GM18505 (cell line): ENCODE measurements around the gene HOXA5.

Experiments
- ATAC-seq: cut with Tn5 transposase; IDR thresholded peaks from one replicate; pipeline ENCODE4 v1.9.1; 2021; ENCODE audit not compliant: unreplicated experiment
- POLR2A ChIP-seq: IDR thresholded peaks from 4 replicates; pipeline ENCODE4 v1.6.1; 2011; ENCODE audit warnings: borderline replicate concordance; ENCODE audit not compliant: insufficient read depth, insufficient read length; ENCODE audit errors: extremely low read depth

Gene HOXA5

GRCh38 chr7:27111751-27112277 lies 31.7 kb downstream of the HOXA5 start:
- no peak for ATAC-seq
- no peak for TF ChIP-seq POLR2A

GRCh38 chr7:27111042-27111750 lies 32.3 kb downstream of the HOXA5 start:
- ATAC-seq, result no peak
- no peak for TF ChIP-seq POLR2A

GRCh38 chr7:27110186-27111031 lies 33.1 kb downstream of the HOXA5 start:
- no peak for TF ChIP-seq POLR2A
- no peak for ATAC-seq

GRCh38 chr7:27109466-27110185 lies 33.9 kb downstream of the HOXA5 start:
- ATAC-seq, result no peak
- no peak for TF ChIP-seq POLR2A

DNA sequence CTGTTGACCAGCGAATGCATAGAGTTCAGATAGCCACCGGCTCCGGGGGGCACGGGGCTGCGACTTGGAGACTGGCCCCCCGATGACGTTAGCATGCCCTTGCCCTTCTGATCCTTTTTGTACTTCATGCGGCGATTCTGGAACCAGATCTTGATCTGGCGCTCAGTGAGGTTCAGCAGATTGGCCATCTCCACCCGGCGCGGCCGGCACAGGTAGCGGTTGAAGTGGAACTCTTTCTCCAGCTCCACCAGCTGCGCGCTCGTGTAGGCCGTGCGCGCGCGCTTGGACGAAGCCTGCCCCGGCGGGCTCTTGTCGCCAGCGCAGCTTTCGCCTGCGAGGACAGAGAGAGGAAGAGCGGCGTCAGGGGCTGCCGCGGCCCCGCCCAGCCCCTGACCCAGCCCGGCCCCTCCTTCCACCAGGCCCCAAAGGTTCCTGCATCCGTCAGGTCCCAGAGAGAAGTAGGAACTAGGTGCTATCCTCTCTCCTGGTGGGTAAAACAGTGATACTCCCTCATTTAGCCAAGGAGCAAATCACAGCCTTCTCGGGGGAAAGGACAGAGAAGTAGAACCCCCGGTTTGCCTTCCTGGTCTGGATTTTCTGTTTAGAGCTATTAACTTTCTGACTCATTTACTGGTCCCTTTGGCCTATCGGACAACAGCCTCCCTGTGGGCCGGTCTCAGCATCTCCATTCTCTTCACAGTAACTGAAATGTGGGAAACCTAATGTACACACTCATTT lies 34.9 kb downstream of the HOXA5 start:
- ATAC-seq, result no peak
- TF ChIP-seq POLR2A, result no peak

GRCh38 chr7:27107391-27108381 lies 35.8 kb downstream of the HOXA5 start:
- no peak for ATAC-seq
- no peak for TF ChIP-seq POLR2A

DNA sequence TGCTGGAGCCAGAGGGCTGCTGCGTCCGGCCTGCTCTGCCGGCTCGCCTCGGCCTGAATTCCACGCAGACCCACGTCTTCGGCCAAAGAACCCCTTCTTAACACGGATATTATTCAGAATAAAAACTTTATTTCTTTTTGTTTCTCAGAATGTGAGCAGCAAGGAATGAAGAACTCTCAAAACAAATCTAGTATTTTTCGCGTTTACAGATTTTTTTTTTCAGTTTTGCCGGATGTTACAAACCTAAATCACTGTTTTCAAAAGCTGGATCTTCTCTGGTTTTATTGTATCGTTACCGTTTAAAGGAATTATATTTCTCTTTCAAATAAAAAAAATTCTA lies 36.6 kb downstream of the HOXA5 start:
- ATAC-seq, result no peak
- TF ChIP-seq POLR2A, result no peak

DNA sequence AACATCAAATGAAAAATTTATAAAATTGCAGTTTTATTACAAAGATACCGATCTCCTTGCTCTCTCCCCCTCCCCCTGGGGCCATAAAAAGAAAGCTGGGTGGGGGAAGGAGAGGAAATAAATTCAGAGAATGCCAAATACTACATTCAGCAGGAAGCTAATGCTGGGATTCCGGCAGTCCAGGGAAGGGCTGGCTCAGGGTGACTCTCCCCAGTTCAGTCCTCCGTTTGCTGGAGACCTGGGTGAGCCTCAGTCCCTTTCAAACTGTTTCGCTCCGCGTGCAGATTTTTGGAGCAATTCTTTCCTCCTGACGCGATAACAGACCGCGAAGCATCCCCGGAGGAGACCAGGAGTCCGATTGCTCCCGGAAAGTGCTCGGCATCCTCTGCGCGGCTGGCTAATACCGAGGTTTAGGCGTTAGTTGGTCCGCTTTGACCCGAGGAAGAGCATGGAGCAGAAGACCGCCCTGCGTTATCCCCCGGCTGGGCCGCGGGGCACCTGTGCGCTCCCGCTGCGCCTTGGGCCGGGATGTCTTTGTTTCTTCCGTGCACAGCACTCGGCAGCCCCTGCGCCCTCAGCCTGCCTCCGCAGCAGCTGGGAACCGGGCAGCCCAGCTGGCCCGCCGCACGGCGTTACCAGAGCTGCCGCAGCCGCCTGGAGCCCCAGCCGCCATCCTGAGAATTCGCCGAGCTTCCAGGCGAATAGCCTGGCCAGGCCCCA lies 37.1 kb downstream of the HOXA5 start:
- TF ChIP-seq POLR2A, result no peak
- no peak for ATAC-seq

- no peak for ATAC-seq
- TF ChIP-seq POLR2A, result no peak
These were observed 38.0 kb downstream of the HOXA5 start for GRCh38 chr7:27105301-27106031.

GRCh38 chr7:27104341-27105058 lies 39.0 kb downstream of the HOXA5 start:
- TF ChIP-seq POLR2A, result no peak
- no peak for ATAC-seq

GRCh38 chr7:27103489-27104226 lies 39.8 kb downstream of the HOXA5 start:
- ATAC-seq, result no peak
- no peak for TF ChIP-seq POLR2A
